HUES48 (cell line): ENCODE results near the gene NOL9.
"Not testable (repeated sequence)": the region's sequence is repeated elsewhere in the genome, so short reads cannot be mapped to it uniquely, and the experiment has no call there.

Experiments
- H3K27ac ChIP-seq: one replicate; pipeline ENCODE4 v1.7.0; 2013; ENCODE audit warnings: low read depth, low read length, inconsistent platforms
- H3K27me3 ChIP-seq: 2 replicates; pipeline ENCODE4 v1.6.1; 2013; ENCODE audit warnings: mild to moderate bottlenecking, low read length; ENCODE audit not compliant: control insufficient read depth, insufficient read depth
- H3K36me3 ChIP-seq: 2 replicates; pipeline ENCODE4 v1.6.1; 2013; ENCODE audit warnings: low read length; ENCODE audit not compliant: control insufficient read depth, insufficient read depth
- H3K4me1 ChIP-seq: 2 replicates; pipeline ENCODE4 v1.6.1; 2013; ENCODE audit warnings: mild to moderate bottlenecking, low read length; ENCODE audit not compliant: control insufficient read depth, insufficient read depth
- H3K4me3 ChIP-seq: 2 replicates; pipeline ENCODE4 v1.5.1; 2013; ENCODE audit warnings: mild to moderate bottlenecking, low read depth, low read length
- H3K9ac ChIP-seq: 2 replicates; pipeline ENCODE4 v1.6.1; 2013; ENCODE audit warnings: mild to moderate bottlenecking, low read depth, low read length, moderate library complexity
- H3K9me3 ChIP-seq: 2 replicates; pipeline ENCODE4 v1.6.1; 2013; ENCODE audit warnings: low read length; ENCODE audit not compliant: control insufficient read depth, insufficient read depth

The NOL9 gene

GRCh38 chr1:6560267-6560666 lies 6.0 kb upstream of the NOL9 start:
- no peak overlapping the region for H3K4me3 ChIP-seq
- no peak overlapping the region for H3K27ac ChIP-seq
- H3K4me1 ChIP-seq: no peaks in the 10 kb centered on the region
- no peak overlapping the region for H3K9ac ChIP-seq
- no peaks in the 10 kb centered on the region for H3K36me3 ChIP-seq
- H3K27me3 ChIP-seq: peaks cover 6% of the 10 kb centered on the region
- H3K9me3 ChIP-seq: no peaks in the 10 kb centered on the region

GRCh38 chr1:6559161-6559560 lies 4.8 kb upstream of the NOL9 start:
- H3K4me1 ChIP-seq, H3K9ac ChIP-seq, H3K27me3 ChIP-seq, H3K9me3 ChIP-seq, H3K27ac ChIP-seq, H3K36me3 ChIP-seq, H3K4me3 ChIP-seq: not testable (repeated sequence)

- Histone ChIP-seq H3K27ac (no peak overlapping the region), H3K36me3 (no peaks in the 10 kb centered on the region), H3K4me1 (peaks cover 5% of the 10 kb centered on the region), H3K4me3 (no peak overlapping the region), H3K9me3 (no peaks in the 10 kb centered on the region), H3K27me3 (no peaks in the 10 kb centered on the region), H3K9ac (no peak overlapping the region)
These were observed 3.3 kb upstream of the NOL9 start for GRCh38 chr1:6557597-6557996.

DNA sequence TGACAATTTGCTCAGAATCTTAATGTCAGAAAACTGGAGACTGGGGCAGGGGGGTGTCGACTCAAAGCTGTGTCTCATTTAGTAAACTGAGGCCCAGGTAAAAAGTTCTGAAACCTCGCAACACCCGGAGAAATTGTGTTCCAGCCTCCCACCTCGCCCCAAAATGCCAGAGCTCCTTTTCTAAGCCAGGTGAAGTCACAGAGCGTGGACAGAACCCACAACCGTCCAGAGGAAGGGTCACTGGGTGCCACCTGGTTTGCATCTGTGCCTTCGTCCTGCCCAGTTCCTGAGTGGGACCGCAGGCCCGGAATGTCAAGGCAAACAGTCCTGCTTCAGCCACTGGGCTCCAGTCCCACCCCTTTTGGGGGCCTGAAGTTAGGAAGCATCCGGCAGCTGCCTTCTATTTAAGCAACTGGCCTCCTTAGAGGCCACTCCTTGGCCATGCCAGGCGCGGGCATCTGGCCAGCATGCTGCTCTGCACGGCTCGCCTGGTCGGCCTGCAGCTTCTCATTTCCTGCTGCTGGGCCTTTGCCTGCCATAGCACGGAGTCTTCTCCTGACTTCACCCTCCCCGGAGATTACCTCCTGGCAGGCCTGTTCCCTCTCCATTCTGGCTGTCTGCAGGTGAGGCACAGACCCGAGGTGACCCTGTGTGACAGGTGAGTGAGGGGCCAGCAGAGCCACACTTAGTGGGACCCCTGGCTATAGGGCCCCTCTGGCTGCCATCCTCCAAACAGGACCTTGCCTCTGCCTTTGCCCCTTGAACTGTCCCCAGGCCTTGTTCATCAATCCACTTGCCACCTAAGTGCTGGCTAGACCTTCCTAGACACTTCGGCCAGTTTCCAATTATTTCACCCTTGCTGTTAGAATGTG lies 830 bp upstream of the NOL9 start, which contains the start of gene TAS1R1:
TSS of gene TAS1R1 (plus strand) at position 401 of the 872 bp plus-strand sequence. CDS start at position 468, 67 bp downstream.
- H3K4me3 ChIP-seq: peak within 1 kb of the TSS; percentile 95
- peaks cover 14% of the 10 kb centered on the region for H3K36me3 ChIP-seq
- H3K9me3 ChIP-seq: no peaks in the 10 kb centered on the region
- peaks cover 5% of the 10 kb centered on the region for H3K4me1 ChIP-seq
- H3K9ac ChIP-seq: peak within 1 kb of the TSS; percentile 97
- H3K27me3 ChIP-seq: no peaks in the 10 kb centered on the region
- H3K27ac ChIP-seq: peak within 1 kb of the TSS; percentile 84

- peaks cover 78% of the 10 kb centered on the region for H3K36me3 ChIP-seq
- H3K9ac ChIP-seq: no peak overlapping the region
- no peak overlapping the region for H3K4me3 ChIP-seq
These were observed 7.0 kb downstream of the NOL9 start for GRCh38 chr1:6547301-6547700.

DNA sequence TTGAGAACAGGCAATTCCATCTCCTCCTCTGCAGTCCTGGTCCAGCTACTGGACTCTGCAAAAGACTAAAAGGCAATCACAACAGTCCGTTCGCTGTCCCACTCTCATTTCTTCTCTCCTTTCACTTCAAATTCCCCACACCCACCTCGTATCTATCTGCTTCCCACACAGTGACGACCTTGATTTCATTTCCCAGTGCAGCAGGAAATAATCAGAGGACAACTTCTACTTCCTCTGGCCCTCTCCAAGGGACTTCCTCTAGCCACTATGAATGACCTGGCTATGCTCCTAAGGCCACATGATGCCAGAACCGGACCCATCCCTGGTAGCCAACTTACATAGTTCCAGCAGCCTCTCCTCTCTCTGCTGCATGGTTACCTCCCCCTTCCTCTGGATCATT lies 8.0 kb downstream of the NOL9 start:
- Histone ChIP-seq H3K4me3 (no peak overlapping the region), H3K36me3 (peaks cover 82% of the 10 kb centered on the region), H3K27ac (no peak overlapping the region), H3K9ac (no peak overlapping the region), H3K27me3 (no peaks in the 10 kb centered on the region), H3K4me1 (no peaks in the 10 kb centered on the region), H3K9me3 (no peaks in the 10 kb centered on the region)

More at GRCh38 chr1:6547301-6547700, 7.0 kb downstream of the NOL9 start:
- no peaks in the 10 kb centered on the region for H3K4me1 ChIP-seq
- H3K27me3 ChIP-seq: no peaks in the 10 kb centered on the region
- no peak overlapping the region for H3K27ac ChIP-seq
- no peaks in the 10 kb centered on the region for H3K9me3 ChIP-seq

- no peak overlapping the region for H3K27ac ChIP-seq
- H3K9ac ChIP-seq: no peak overlapping the region
- H3K27me3 ChIP-seq: no peaks in the 10 kb centered on the region
- H3K4me3 ChIP-seq: no peak overlapping the region
- peaks cover 83% of the 10 kb centered on the region for H3K36me3 ChIP-seq
- H3K9me3 ChIP-seq: no peaks in the 10 kb centered on the region
- no peaks in the 10 kb centered on the region for H3K4me1 ChIP-seq
These were observed 8.8 kb downstream of the NOL9 start for GRCh38 chr1:6545276-6546112.

DNA sequence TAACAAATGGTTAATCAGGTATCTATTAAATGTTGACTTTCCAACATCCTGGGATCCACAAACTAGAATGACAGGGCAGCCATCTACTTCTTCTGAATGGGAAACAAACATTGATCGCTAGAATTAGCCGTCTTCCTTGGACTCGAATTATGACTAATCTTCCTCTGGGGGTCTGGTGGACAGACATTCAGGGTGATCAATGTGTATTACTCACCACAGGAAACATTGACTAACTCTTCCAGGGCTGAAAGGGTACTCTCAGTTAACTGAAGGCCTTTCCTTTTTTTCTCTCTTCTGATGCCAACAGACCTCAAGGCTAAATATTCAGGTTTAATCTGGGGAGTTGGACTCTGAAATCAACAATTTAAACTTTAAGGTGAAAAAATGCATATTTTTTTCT lies 9.5 kb downstream of the NOL9 start:
- Histone ChIP-seq H3K9me3 (no peaks in the 10 kb centered on the region), H3K36me3 (peaks cover 81% of the 10 kb centered on the region), H3K4me3 (no peak overlapping the region), H3K4me1 (no peaks in the 10 kb centered on the region), H3K9ac (no peak overlapping the region), H3K27ac (no peak overlapping the region), H3K27me3 (no peaks in the 10 kb centered on the region)

- Histone ChIP-seq H3K27ac (no peak overlapping the region), H3K4me1 (no peaks in the 10 kb centered on the region), H3K9ac (no peak overlapping the region), H3K9me3 (no peaks in the 10 kb centered on the region), H3K27me3 (no peaks in the 10 kb centered on the region), H3K36me3 (peaks cover 69% of the 10 kb centered on the region), H3K4me3 (no peak overlapping the region)
These were observed 15.4 kb downstream of the NOL9 start for GRCh38 chr1:6538956-6539355.

- Histone ChIP-seq H3K9ac (no peak overlapping the region), H3K27ac (no peak overlapping the region), H3K4me1 (no peaks in the 10 kb centered on the region), H3K9me3 (no peaks in the 10 kb centered on the region), H3K4me3 (no peak overlapping the region), H3K27me3 (no peaks in the 10 kb centered on the region), H3K36me3 (peaks cover 81% of the 10 kb centered on the region)
These were observed 18.0 kb downstream of the NOL9 start for GRCh38 chr1:6536291-6536690.

DNA sequence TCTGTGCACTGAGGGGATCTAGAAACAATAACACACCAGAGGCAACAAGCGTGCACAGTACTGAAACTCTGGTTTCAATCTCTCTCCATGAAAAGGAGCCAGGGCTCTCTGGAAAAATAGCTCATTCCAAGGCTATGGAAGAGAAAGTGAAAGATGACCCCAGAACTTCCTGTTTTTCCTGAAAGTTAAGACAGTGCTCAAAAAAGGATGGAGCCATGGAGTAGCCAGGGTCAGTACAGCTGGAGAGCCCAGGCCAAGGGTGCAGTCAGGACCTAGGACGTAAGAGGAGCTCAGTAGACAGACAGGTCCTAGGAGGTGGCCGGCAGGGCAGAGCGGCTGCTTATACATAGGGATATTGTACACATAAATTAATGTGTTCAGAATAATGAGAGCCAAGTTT lies 19.1 kb downstream of the NOL9 start:
- Histone ChIP-seq H3K36me3 (peaks cover 77% of the 10 kb centered on the region), H3K9me3 (no peaks in the 10 kb centered on the region), H3K9ac (no peak overlapping the region), H3K4me3 (no peak overlapping the region), H3K4me1 (no peaks in the 10 kb centered on the region), H3K27me3 (no peaks in the 10 kb centered on the region), H3K27ac (no peak overlapping the region)
